BE2C (cell line): ENCODE results near the gene KRT74.

Experiments
- DNase-seq: peaks from one replicate; pipeline ENCODE4 v3.0.0-alpha.2; 2020
- H3K27me3 ChIP-seq: fragments of 250-450 bp; sonication (Bioruptor Pico); 2 replicates; pipeline ENCODE4 v1.5.1; 2020; ENCODE audit warnings: mild to moderate bottlenecking
- H3K36me3 ChIP-seq: fragments of 250-450 bp; sonication (Bioruptor Pico); 2 replicates; pipeline ENCODE4 v1.5.1; 2020; ENCODE audit warnings: mild to moderate bottlenecking
- H3K4me1 ChIP-seq: fragments of 250-450 bp; sonication (Bioruptor Pico); 2 replicates; pipeline ENCODE4 v1.5.1; 2020
- H3K4me3 ChIP-seq: 2 replicates; pipeline ENCODE4 v1.5.1; 2011; ENCODE audit warnings: low read depth, low read length
- H3K9me3 ChIP-seq: fragments of 250-450 bp; sonication (Bioruptor Pico); 2 replicates; pipeline ENCODE4 v1.5.1; 2020
- CTCF ChIP-seq: IDR thresholded peaks from 2 replicates; pipeline ENCODE4 v1.5.1; 2012; ENCODE audit warnings: mild to moderate bottlenecking, low read depth, low read length

The KRT74 gene

GRCh38 chr12:52561880-52562449, 11.7 kb downstream of the KRT74 start:
- Histone ChIP-seq H3K4me1 (no peaks in the 10 kb centered on the region), H3K36me3 (no peaks in the 10 kb centered on the region), H3K4me3 (no peak overlapping the region), H3K27me3 (peaks cover 5% of the 10 kb centered on the region), H3K9me3 (no peaks in the 10 kb centered on the region; the same call in 1 of the 2 replicates)
- peak; percentile 31 for TF ChIP-seq CTCF
- DNase-seq, result no peak

GRCh38 chr12:52559979-52560378, 13.7 kb downstream of the KRT74 start:
- H3K9me3 ChIP-seq, result no peaks in the 10 kb centered on the region; the same call in 1 of the 2 replicates
- TF ChIP-seq CTCF, result no peak
- peaks cover 14% of the 10 kb centered on the region for H3K27me3 ChIP-seq
- no peaks in the 10 kb centered on the region for H3K4me1 ChIP-seq
- no peak overlapping the region for H3K4me3 ChIP-seq
- DNase-seq, result no peak
- no peaks in the 10 kb centered on the region for H3K36me3 ChIP-seq

GRCh38 chr12:52558781-52559445, 14.7 kb downstream of the KRT74 start:
- Histone ChIP-seq H3K36me3 (no peaks in the 10 kb centered on the region), H3K4me1 (no peaks in the 10 kb centered on the region), H3K9me3 (no peaks in the 10 kb centered on the region; the same call in 1 of the 2 replicates), H3K27me3 (peaks cover 14% of the 10 kb centered on the region), H3K4me3 (no peak overlapping the region)
- no peak for DNase-seq
- no peak for TF ChIP-seq CTCF

DNA sequence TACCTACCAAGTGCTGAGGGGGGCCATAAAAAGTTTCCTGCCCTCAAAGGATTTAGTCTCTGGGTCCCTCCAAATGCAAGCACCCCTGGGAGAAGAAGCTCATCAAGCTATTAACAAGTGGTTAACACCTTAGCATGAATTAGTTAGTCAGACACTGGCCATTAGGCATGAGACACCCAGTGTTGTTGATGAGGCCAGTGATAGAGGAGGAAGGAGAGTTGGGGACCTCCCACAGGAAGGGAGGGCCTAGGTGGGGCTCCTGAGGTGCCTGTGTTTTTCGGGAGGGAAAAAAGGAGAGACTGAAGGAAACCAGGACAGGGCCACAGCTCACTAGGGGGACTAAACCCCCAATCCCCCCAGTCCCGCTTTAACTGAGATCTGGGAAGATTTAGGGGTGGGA, 16.2 kb downstream of the KRT74 start:
- no peak for TF ChIP-seq CTCF
- no peaks in the 10 kb centered on the region for H3K9me3 ChIP-seq
- H3K27me3 ChIP-seq, result peaks cover 19% of the 10 kb centered on the region

GRCh38 chr12:52555577-52555976, 18.1 kb downstream of the KRT74 start:
- Histone ChIP-seq H3K4me3 (no peak overlapping the region), H3K4me1 (no peaks in the 10 kb centered on the region), H3K9me3 (no peaks in the 10 kb centered on the region), H3K36me3 (no peaks in the 10 kb centered on the region), H3K27me3 (peaks cover 36% of the 10 kb centered on the region)
- TF ChIP-seq CTCF, result no peak
- DNase-seq, result no peak

More for the DNA sequence above, 16.2 kb downstream of the KRT74 start:
- Histone ChIP-seq H3K4me1 (no peaks in the 10 kb centered on the region), H3K36me3 (no peaks in the 10 kb centered on the region), H3K4me3 (no peak overlapping the region)
- DNase-seq, result no peak

- H3K27me3 ChIP-seq, result peaks cover 44% of the 10 kb centered on the region
- no peak for DNase-seq
- TF ChIP-seq CTCF, result no peak
- H3K9me3 ChIP-seq, result no peaks in the 10 kb centered on the region
- no peaks in the 10 kb centered on the region for H3K4me1 ChIP-seq
- H3K36me3 ChIP-seq, result no peaks in the 10 kb centered on the region
- no peak within 1 kb of the TSS for H3K4me3 ChIP-seq
Observed at GRCh38 chr12:52552681-52553195, 20.9 kb downstream of the KRT74 start, which contains the start of gene KRT71. Gene KRT71 (minus strand): TSS chr12:52553145. CDS start chr12:52553077, 68 bp downstream.
